Measurements from ENCODE around the gene NPDC1.

DNA sequence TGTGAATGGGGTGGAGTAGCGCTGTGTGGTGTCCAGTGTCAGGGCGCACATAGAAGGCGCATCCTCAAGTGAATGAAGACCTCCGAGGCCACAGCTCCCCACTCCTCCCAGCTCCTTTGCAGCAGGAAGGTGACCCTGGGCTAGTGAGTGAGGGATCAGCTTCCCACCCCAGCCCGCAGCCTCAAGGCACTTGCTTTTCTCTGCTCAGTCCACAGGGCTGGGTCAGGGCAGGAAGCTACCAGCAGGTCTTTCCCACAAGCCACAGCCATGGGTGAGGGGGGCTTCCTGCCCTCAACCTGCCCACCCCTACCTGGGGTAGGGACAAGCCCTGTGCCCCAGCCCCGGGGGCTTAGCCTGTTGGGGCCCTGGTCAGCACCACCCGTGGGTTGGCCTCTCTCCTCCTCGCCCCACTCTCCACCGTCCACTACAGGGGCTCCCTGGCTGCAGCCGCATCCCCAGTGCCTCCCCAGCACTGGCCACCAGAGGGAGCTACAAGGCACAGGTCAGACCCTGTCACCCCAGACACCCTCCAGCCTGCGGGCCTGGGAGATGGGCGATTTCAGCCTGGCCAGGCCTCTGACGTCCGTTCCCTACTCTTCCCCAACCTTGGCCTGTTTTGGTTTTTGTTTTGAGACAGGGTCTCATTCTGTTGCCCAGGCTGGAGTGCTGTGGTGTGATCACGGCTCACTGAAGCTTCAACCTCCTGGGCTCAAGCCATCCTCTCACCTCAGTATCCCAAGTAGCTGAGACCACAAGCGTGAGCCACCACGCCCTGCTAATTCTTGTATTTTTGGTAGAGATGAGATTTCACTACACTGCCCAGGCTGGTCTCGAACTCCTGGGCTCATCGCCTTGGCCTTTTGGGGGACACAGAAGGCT lies 16.7 kb downstream of the NPDC1 start:
- TF ChIP-seq, protein P1, sequence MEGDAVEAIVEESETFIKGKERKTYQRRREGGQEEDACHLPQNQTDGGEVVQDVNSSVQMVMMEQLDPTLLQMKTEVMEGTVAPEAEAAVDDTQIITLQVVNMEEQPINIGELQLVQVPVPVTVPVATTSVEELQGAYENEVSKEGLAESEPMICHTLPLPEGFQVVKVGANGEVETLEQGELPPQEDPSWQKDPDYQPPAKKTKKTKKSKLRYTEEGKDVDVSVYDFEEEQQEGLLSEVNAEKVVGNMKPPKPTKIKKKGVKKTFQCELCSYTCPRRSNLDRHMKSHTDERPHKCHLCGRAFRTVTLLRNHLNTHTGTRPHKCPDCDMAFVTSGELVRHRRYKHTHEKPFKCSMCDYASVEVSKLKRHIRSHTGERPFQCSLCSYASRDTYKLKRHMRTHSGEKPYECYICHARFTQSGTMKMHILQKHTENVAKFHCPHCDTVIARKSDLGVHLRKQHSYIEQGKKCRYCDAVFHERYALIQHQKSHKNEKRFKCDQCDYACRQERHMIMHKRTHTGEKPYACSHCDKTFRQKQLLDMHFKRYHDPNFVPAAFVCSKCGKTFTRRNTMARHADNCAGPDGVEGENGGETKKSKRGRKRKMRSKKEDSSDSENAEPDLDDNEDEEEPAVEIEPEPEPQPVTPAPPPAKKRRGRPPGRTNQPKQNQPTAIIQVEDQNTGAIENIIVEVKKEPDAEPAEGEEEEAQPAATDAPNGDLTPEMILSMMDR (IDR thresholded peaks at IDR 0.05; ENCODE audit: low read length) = peak; percentile 85
- TF ChIP-seq EZH2phosphoT487 (IDR thresholded peaks at IDR 0.05; ENCODE audit: low read length) = no peak
